Endodermal cell (in vitro differentiated cells): ENCODE data around the gene MMAB. TPM values are rescaled to one million over a fixed set of nuclear protein-coding genes. Genes with fewer than 3 reads are reported as not detected.
A peak's percentile ranks its signal among the peaks of the same experiment; 100 is the strongest.

ENCODE experiments used
- DNase-seq: peaks from one replicate; pipeline ENCODE4 v3.0.0-alpha.2; 2017
- H3K27ac ChIP-seq: 2 replicates; pipeline ENCODE4 v1.5.1; 2013; ENCODE audit warnings: mild to moderate bottlenecking, low read depth, low read length, moderate library complexity
- H3K27me3 ChIP-seq: 2 replicates; pipeline ENCODE4 v1.6.1; 2013; ENCODE audit warnings: mild to moderate bottlenecking, low read length, moderate library complexity; ENCODE audit not compliant: insufficient read depth, control insufficient read depth, poor library complexity, severe bottlenecking
- H3K36me3 ChIP-seq: 2 replicates; pipeline ENCODE4 v1.7.0; 2013; ENCODE audit warnings: mild to moderate bottlenecking, low read length, moderate library complexity; ENCODE audit not compliant: control insufficient read depth, insufficient read depth
- H3K4me1 ChIP-seq: one replicate; pipeline ENCODE4 v1.7.0; 2013; ENCODE audit warnings: low read length; ENCODE audit not compliant: control insufficient read depth, insufficient read depth
- H3K4me3 ChIP-seq: 2 replicates; pipeline ENCODE4 v1.5.1; 2013; ENCODE audit warnings: mild to moderate bottlenecking, low read length, moderate library complexity
- H3K9ac ChIP-seq: 2 replicates; pipeline ENCODE4 v1.6.1; 2013; ENCODE audit warnings: mild to moderate bottlenecking, low read length, moderate library complexity; ENCODE audit not compliant: poor library complexity, severe bottlenecking; ENCODE audit errors: extremely low read depth
- H3K9me3 ChIP-seq: 2 replicates; pipeline ENCODE4 v1.6.1; 2013; ENCODE audit warnings: mild to moderate bottlenecking, low read length, moderate library complexity; ENCODE audit not compliant: control insufficient read depth
- H3K27ac Mint-ChIP-seq: 2 replicates; pipeline ENCODE4 v1.8.0; 2020; ENCODE audit warnings: mixed read lengths
- H3K27me3 Mint-ChIP-seq: 2 replicates; pipeline ENCODE4 v1.8.0; 2021; ENCODE audit warnings: mild to moderate bottlenecking, mixed read lengths; ENCODE audit not compliant: insufficient read depth
- H3K36me3 Mint-ChIP-seq: 2 replicates; pipeline ENCODE4 v1.8.0; 2020; ENCODE audit warnings: low read depth, mixed read lengths
- H3K4me1 Mint-ChIP-seq: 2 replicates; pipeline ENCODE4 v1.8.0; 2020; ENCODE audit warnings: mixed read lengths
- H3K4me3 Mint-ChIP-seq: 2 replicates; pipeline ENCODE4 v1.8.0; 2020; ENCODE audit warnings: mild to moderate bottlenecking, moderate library complexity, mixed read lengths
- H3K9me3 Mint-ChIP-seq: 2 replicates; pipeline ENCODE4 v1.8.0; 2020; ENCODE audit warnings: mild to moderate bottlenecking, mixed read lengths
- CTCF ChIP-seq: fragments of 200-600 bp; sonication (generic); conservative IDR thresholded peaks from 2 replicates; pipeline ENCODE4 v1.5.0; 2021; ENCODE audit warnings: antibody characterized with exemption, mild to moderate bottlenecking
- WGBS, 2 experiments: methylation state at CpG; one replicate each; pipeline versions ENCODE4 v1.1.5 to v1.1.7; 2013; ENCODE audit warnings: missing lambda C conversion rate in 2 of 2, mixed read lengths in 1 of 2; ENCODE audit not compliant: insufficient coverage in 1 of 2, insufficient read length in 1 of 2; 5-methylcytosine and 5-hydroxymethylcytosine counted together
- total RNA-seq, 2 donors: library from RNA; stranded (reverse); fragmentation: NEBNext Ultra II Directional in 1 of 2; extraction: Animal tissue kit (Norgen Biotek cat#: 25700) in 1 of 2; gene quantifications; 2 replicates in 1 of 2; 3 replicates in 1 of 2; pipeline ENCODE4 v1.2.1, GENCODE V29; 2021

MMAB gene
- total RNA-seq, 2 donors from 2014 or later: 24.9 to 28.2 TPM

- no peaks in the 10 kb centered on the region for H3K9me3 Mint-ChIP-seq
- no peak overlapping the region for H3K4me3 Mint-ChIP-seq
- peaks cover 46% of the 10 kb centered on the region for H3K36me3 ChIP-seq
- peaks cover 6% of the 10 kb centered on the region for H3K4me1 Mint-ChIP-seq
- no peaks in the 10 kb centered on the region for H3K27me3 Mint-ChIP-seq
- no peak for DNase-seq
- H3K4me3 ChIP-seq: no peak overlapping the region
- H3K36me3 Mint-ChIP-seq: peaks cover 50% of the 10 kb centered on the region
- H3K4me1 ChIP-seq: peaks cover 10% of the 10 kb centered on the region
- TF ChIP-seq CTCF: no peak
- WGBS, 2 experiments: 91 to 100% methylated on average over 5 to 10 of the region's 10 CpGs
- H3K27ac Mint-ChIP-seq: no peak overlapping the region
- H3K9ac ChIP-seq: no peak overlapping the region
- H3K27ac ChIP-seq: no peak overlapping the region
- no peaks in the 10 kb centered on the region for H3K9me3 ChIP-seq
- H3K27me3 ChIP-seq: no peaks in the 10 kb centered on the region
Measured at GRCh38 chr12:109521831-109522230, 51.5 kb downstream of the MMAB start.

GRCh38 chr12:109519787-109520186, 53.5 kb downstream of the MMAB start:
- H3K27ac Mint-ChIP-seq: peak overlapping the region; percentile 12
- H3K9ac ChIP-seq: no peak overlapping the region
- 79 to 100% methylated on average over 5 to 6 of the region's 6 CpGs for WGBS, 2 experiments

GRCh38 chr12:109518820-109519665, 54.3 kb downstream of the MMAB start:
- Mint-ChIP-seq H3K4me3 (no peak overlapping the region), H3K36me3 (peaks cover 58% of the 10 kb centered on the region), H3K27ac (peak overlapping the region; percentile 83), H3K27me3 (no peaks in the 10 kb centered on the region), H3K9me3 (no peaks in the 10 kb centered on the region), H3K4me1 (peaks cover 6% of the 10 kb centered on the region)
- H3K9ac ChIP-seq: no peak overlapping the region
- no peak overlapping the region for H3K27ac ChIP-seq
- H3K9me3 ChIP-seq: no peaks in the 10 kb centered on the region
- DNase-seq: peak; percentile 92
- 74% methylated on average over 7 to 11 of the region's 11 CpGs for WGBS, 2 experiments
- no peaks in the 10 kb centered on the region for H3K4me1 ChIP-seq
- peaks cover 48% of the 10 kb centered on the region for H3K36me3 ChIP-seq
- H3K27me3 ChIP-seq: no peaks in the 10 kb centered on the region
- no peak overlapping the region for H3K4me3 ChIP-seq
- TF ChIP-seq CTCF: peak; percentile 95

More at GRCh38 chr12:109519787-109520186, 53.5 kb downstream of the MMAB start:
- H3K4me3 ChIP-seq: no peak overlapping the region
- no peak for DNase-seq
- H3K27ac ChIP-seq: no peak overlapping the region
- H3K27me3 Mint-ChIP-seq: no peaks in the 10 kb centered on the region
- H3K27me3 ChIP-seq: no peaks in the 10 kb centered on the region
- peaks cover 6% of the 10 kb centered on the region for H3K4me1 Mint-ChIP-seq
- H3K9me3 ChIP-seq: no peaks in the 10 kb centered on the region
- no peaks in the 10 kb centered on the region for H3K9me3 Mint-ChIP-seq
- peaks cover 5% of the 10 kb centered on the region for H3K4me1 ChIP-seq
- peaks cover 42% of the 10 kb centered on the region for H3K36me3 ChIP-seq
- H3K4me3 Mint-ChIP-seq: no peak overlapping the region
- no peak for TF ChIP-seq CTCF
- peaks cover 52% of the 10 kb centered on the region for H3K36me3 Mint-ChIP-seq
